H1 (cell line): ENCODE measurements around the gene SLU7. TPM values are rescaled to one million over a fixed set of nuclear protein-coding genes. Genes with fewer than 3 reads are reported as not detected.

Source experiments
- CBX5 ChIP-seq: fragments of 300-800, 300-1000 bp; sonication (generic); IDR thresholded peaks from 2 replicates; pipeline ENCODE4 v1.7.1; 2016; ENCODE audit warnings: antibody characterized with exemption, low read length, low read depth
- CREB1 ChIP-seq: IDR thresholded peaks from 2 replicates; pipeline ENCODE4 v1.6.1; 2012; ENCODE audit warnings: inconsistent platforms
- CTBP2 ChIP-seq: IDR thresholded peaks from 2 replicates; pipeline ENCODE4 v1.7.0; 2011; ENCODE audit warnings: borderline replicate concordance, mild to moderate bottlenecking, moderate library complexity, mixed read lengths, low read length; ENCODE audit not compliant: insufficient read depth, insufficient read length
- EZH2 ChIP-seq: fragments of 200-600 bp; sonication (generic); IDR thresholded peaks from 2 replicates; pipeline ENCODE4 v1.7.1; 2012; ENCODE audit warnings: low read depth, mild to moderate bottlenecking, moderate library complexity, low read length, inconsistent platforms; ENCODE audit not compliant: severe bottlenecking
- FOSL1 ChIP-seq: IDR thresholded peaks from 2 replicates; pipeline ENCODE4 v1.6.1; 2011; ENCODE audit warnings: mild to moderate bottlenecking, low read depth, low read length, moderate library complexity; ENCODE audit not compliant: insufficient read depth
- GABPA ChIP-seq: IDR thresholded peaks from 2 replicates; pipeline ENCODE4 v1.6.1; 2011; ENCODE audit warnings: mild to moderate bottlenecking, low read length, moderate library complexity, borderline replicate concordance; ENCODE audit not compliant: insufficient read depth
- KDM5A ChIP-seq: fragments of 200-600 bp; IDR thresholded peaks from 2 replicates; pipeline ENCODE4 v1.7.1; 2012; ENCODE audit warnings: mild to moderate bottlenecking, low read length, inconsistent platforms, mixed read lengths
- POU5F1 ChIP-seq: IDR thresholded peaks from 2 replicates; pipeline ENCODE4 v1.6.1; 2011; ENCODE audit warnings: low read depth, mild to moderate bottlenecking, low read length, moderate library complexity
- polyA plus RNA-seq, 7 experiments: library from polyadenylated mRNA; depleted of rRNA in 3 of 7; stranded (reverse) in 5 of 7; unstranded in 2 of 7; fragments of >200 nt in 5 of 7; fragments of 200-250 nt in 2 of 7; gene quantifications; 1 replicate in 5 of 7; 2 replicates in 1 of 7; 4 replicates in 1 of 7; pipeline versions ENCODE4 v1.2.1 to v1.2.3, GENCODE V29; 2011 to 2013; ENCODE audit warnings: missing spikeins in 2 of 7, mixed read lengths in 2 of 7
- total RNA-seq: library from RNA; stranded (reverse); fragmentation: NEBNext Ultra II Directional; extraction: Animal tissue kit (Norgen Biotek cat#: 25700); gene quantifications from 2 replicates; pipeline ENCODE4 v1.2.1, GENCODE V29; 2021

Gene SLU7
- total and polyA plus RNA-seq, 2 of the 8 experiments (the other 6 are each of a cell fraction or from before 2014, with no cell fraction given), result 6.0 to 34.1 TPM

GRCh38 chr5:160457252-160457651, 38.4 kb upstream of the SLU7 start (continued):
- TF ChIP-seq CTBP2 (no peak), FOSL1 (no peak), POU5F1 (no peak), CBX5 (no peak), GABPA (no peak), CREB1 (no peak), KDM5A (no peak), EZH2 (no peak)
- TF ChIP-seq, all 59 proteins: peak for 0
